Suprapubic skin (tissue), 3 donors: ENCODE results near the gene BAIAP3.
"Not testable (repeated sequence)": the region's sequence is repeated elsewhere in the genome, so short reads cannot be mapped to it uniquely, and the experiment has no call there.

ENCODE experiments used
- EP300 ChIP-seq: sonication (generic); formaldehyde crosslinking; IDR thresholded peaks from one replicate; pipeline ENCODE4 v1.6.1; 2017; ENCODE audit warnings: antibody characterized with exemption
- POLR2A ChIP-seq, 2 donors: fragments of 450-650 bp; IDR thresholded peaks; one replicate each; pipeline ENCODE4 v1.6.1; 2017; ENCODE audit warnings: antibody characterized with exemption in 2 of 2, mild to moderate bottlenecking in 2 of 2, moderate library complexity in 2 of 2
- TF ChIP-seq, protein P1 (sequence below), 2 donors: fragments of 200-600 bp in 1 of 2; fragments of 450-650 bp in 1 of 2; sonication (generic) in 1 of 2; IDR thresholded peaks; one replicate each; pipeline ENCODE4 v1.5.1; 2016 to 2019; ENCODE audit warnings: antibody characterized with exemption in 2 of 2, mild to moderate bottlenecking in 1 of 2, moderate library complexity in 1 of 2

DNA sequence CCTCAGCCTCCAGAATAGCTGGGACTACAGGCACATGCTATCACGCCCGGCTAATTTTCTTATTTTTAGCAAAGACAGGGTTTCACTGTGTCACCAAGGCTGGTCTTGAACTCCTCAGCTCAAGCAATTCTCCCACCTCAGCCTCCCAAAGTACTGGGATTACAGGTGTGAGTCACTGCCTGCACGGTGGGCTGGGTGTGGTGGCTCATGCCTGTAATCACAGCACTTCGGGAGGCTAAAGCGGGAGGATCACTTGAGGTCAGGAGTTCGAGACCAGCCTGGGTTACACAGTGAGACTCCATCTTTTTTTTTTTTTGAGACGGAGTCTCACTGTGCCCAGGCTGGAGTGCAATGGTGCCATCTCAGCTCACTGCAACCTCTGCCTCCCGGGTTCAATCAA is 40.6 kb upstream of the BAIAP3 start:
- TF ChIP-seq, protein P1, sequence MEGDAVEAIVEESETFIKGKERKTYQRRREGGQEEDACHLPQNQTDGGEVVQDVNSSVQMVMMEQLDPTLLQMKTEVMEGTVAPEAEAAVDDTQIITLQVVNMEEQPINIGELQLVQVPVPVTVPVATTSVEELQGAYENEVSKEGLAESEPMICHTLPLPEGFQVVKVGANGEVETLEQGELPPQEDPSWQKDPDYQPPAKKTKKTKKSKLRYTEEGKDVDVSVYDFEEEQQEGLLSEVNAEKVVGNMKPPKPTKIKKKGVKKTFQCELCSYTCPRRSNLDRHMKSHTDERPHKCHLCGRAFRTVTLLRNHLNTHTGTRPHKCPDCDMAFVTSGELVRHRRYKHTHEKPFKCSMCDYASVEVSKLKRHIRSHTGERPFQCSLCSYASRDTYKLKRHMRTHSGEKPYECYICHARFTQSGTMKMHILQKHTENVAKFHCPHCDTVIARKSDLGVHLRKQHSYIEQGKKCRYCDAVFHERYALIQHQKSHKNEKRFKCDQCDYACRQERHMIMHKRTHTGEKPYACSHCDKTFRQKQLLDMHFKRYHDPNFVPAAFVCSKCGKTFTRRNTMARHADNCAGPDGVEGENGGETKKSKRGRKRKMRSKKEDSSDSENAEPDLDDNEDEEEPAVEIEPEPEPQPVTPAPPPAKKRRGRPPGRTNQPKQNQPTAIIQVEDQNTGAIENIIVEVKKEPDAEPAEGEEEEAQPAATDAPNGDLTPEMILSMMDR (IDR thresholded peaks at IDR 0.05): not testable (repeated sequence)
- not testable (repeated sequence) for TF ChIP-seq EP300; POLR2A (IDR thresholded peaks at IDR 0.05)
